ENCODE results near the gene ASCC3.
"Not testable (repeated sequence)": the region's sequence is repeated elsewhere in the genome, so short reads cannot be mapped to it uniquely, and the experiment has no call there.

The ASCC3 gene

GRCh38 chr6:100657678-100658330 lies 223.3 kb downstream of the ASCC3 start:
- DNase-seq = no peak

DNA sequence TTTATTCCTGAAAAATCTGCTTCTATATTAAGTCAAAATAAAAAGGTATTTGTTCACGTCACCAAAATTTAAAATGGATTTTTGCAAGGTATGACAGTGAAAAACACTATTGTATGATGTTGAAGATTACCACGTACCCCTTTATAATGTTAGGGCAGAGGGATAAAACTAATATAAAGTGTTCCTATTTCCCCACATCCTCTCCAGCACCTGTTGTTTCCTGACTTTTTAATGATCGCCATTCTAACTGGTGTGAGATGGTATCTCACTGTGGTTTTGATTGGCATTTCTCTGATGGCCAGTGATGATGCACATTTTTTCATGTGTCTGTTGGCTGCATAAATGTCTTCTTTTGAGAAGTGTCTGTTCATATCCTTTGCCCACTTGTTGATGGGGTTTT lies 240.0 kb downstream of the ASCC3 start:
- not testable (repeated sequence) for DNase-seq

DNA sequence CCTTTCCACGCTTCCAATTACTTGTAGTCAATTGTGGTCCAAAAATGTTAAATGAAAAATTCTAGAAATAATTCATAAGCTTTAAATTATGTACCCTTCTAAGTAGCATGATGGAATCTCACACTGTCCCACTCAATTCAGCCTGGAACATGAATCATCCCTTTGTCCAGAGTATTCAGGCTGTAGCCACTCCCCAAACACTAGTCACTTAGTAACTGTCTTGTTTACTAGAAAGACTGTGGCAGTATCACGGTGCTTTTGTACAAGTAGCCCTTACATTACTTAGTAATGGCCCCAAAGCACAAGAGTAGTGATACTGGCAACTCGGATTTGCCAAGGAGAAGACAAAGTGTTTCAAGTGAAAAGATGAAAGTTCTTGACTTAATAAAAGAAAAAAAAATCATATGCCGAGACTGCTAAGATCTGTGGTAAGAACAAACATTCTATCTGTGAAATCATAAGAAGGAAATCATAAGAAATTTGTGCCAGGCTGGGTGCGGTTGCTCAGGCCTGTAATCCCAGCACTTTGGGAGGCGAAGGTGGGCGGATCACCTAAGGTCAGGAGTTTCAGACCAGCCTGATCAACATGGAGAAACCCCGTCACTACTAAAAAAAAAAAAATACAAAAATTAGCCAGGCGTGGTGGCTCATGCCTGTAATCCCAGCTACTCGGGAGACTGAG lies 247.9 kb downstream of the ASCC3 start:
- peak; percentile 75 for DNase-seq

DNA sequence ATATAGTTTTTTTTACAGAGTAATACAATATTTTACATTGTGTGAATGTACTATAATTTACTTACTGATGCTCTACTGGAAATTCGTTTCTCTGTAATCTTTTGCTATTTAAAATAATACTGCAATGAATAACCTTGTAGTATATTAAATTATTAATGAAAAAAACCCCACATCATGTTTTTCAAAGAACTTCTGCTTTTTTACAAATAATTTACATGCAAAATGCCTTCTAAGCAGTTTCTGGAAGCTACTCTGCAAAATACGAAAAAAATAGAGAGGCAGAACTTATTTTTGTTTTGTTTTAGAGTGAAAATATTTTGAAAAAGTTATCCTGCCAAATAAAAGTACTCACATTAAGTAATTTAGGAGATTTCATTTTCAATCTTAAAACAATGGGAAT lies 250.6 kb downstream of the ASCC3 start:
- no peak for DNase-seq

DNA sequence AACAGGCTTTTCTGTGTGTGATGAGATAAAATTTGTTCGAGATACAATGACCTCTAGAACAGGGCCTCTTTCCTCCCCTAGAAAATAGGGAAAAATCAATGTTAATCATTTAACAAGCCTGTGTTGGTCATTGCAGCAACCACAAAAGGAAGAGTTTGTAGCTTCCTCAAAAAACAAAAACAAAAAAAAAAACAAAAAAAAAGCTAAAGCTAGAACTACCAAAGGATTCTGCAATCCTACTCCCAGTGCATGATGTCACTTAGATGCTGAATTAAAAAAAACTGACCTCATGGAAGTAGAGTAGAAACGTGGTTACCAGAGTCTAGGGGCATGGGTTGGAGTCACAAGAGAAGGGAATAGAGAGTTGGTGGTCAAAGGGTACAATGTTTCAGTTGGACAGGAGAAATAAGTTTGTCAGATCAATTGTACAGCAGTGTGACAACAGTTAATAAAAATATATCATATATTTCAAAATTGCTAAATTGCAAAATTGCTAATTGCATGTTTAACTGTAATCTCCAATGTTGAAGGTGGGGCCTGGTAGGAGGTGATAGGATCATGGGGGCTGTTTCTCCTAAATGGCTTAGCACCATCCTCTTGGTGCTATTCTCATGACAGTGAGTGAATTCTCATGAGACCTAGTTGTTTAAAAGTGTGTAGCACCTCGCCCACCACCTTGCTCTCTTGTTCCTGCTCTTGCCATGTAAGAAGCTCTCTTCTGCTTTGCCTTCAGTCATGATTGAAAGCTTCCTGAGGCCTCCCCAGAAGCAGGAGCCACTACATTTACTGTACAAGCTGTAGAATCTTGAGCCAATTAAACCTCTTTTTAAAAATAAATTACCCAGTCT lies 253.0 kb downstream of the ASCC3 start:
- DNase-seq = no peak

DNA sequence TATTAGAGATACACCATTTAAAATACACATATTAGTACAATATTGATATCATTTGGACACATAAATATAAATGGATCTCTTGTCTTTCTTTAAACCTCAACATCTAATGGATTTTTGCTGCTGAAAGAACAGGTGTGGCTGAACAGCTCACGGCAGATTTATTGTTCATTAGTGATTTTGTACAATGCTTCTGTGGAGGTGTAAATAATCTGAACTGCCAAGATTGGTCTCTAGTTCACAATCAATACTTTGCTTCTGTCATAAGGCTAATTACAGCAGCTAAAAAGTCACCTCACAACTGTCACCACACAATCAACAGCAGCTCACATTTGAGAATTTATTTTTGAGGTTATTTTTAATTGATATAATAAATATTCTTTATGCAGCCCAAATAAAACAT lies 254.4 kb downstream of the ASCC3 start:
- DNase-seq = no peak

DNA sequence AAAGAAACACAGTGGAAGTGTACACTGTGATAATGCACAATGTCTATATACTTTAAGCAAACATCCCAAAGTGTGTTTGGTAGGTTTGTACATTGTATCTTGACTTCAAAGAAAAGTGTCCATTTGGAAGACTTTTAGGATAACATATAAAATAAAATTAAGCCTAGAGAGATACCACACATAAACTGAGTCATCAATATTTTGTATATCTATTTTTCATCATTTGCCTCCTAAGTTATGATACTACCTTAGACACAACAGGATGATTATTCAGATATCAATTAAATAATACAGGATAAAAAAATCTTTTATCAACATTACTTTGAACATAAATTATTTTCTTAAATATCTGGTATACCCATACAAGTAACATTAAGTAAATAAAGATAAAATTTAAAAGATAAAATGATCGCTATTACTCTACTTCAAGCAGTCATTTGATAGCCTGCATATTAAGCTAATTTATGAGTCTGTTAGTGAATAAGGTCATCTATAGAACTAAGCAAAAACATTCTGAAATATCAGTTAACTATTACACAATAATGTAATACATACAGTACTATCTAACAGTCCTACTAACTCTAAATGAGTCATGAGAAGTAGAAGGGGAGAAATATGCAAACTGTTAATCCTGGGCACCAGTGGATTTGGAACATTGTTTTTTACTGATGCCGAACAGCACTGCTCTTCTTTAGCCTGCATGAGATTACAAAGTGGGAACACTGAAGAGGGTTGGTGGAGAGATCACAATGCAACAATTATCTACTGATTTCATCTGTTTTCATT lies 258.0 kb downstream of the ASCC3 start:
- DNase-seq = no peak

GRCh38 chr6:100620085-100620840 lies 260.9 kb downstream of the ASCC3 start:
- DNase-seq = no peak

DNA sequence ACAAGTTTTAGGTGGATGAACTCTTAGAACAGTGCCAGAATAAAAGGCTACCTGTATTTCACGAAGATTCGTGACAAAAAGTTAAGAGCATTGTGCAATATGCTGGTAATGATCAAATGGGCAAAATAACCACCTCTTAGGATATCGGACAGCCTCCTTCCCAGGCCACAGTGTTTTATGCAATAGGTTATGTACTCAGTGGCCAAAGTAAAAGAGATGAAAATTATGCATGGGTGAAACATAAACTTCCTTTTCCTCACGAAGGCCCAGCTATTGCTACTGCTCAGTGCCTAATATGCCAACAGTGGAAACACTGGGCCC lies 262.8 kb downstream of the ASCC3 start:
- no peak for DNase-seq

DNA sequence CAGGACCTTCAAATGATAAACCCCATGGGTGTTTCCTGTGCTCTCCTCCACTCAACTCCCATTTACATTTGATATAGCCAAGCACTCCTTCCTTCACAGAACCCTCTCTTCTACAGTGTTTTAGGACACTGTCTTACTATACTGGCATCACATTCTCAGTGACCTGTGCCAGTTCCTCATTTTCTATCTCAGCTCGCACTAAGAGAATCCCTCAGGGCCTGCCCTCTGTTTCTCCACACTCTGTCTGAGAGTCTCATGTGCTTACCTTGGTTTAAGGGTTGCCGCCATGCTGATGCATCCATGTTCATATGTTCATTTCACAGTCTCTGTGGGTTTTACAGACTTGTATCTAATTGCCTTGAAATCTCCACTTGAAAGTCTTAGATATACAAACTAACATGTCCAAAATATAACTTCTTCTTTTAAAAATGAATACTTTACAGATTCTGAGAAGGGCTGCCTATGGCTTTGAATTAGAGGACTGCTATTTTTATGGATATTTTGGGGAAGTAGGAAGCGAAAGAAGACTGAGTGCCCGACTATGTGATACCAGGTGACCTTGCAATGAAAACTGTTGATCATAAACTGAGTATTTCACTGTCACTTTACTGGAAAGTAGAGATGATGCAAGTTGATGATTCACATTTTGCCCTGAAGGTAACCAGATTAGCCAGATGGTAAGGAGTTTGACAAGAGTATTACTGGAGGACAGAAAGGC lies 263.3 kb downstream of the ASCC3 start:
- no peak for DNase-seq

GRCh38 chr6:100614933-100615332 lies 266.2 kb downstream of the ASCC3 start:
- no peak for DNase-seq

- no peak for DNase-seq
Observed at GRCh38 chr6:100614386-100614785, 266.7 kb downstream of the ASCC3 start.

DNA sequence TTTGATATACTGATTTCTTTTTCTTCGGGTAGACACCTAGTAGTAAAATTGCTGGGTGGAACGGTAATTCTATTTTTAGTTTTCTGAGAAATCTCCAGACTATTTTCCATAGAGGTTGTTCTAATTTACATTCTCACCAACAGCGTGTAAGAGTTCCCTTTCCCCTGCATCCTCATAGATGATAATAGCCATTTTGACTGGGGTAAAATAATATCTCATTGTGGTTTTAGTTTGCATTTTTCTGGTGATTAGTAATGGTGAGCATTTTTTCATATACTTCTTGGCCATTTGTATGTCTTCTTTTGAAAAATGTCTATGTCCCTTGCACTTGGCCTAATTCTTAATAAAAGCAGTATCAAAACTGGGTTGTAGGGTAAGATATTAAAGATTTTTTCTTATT lies 267.5 kb downstream of the ASCC3 start:
- DNase-seq = no peak

- no peak for DNase-seq
Observed at GRCh38 chr6:100612094-100612493, 269.0 kb downstream of the ASCC3 start.

DNA sequence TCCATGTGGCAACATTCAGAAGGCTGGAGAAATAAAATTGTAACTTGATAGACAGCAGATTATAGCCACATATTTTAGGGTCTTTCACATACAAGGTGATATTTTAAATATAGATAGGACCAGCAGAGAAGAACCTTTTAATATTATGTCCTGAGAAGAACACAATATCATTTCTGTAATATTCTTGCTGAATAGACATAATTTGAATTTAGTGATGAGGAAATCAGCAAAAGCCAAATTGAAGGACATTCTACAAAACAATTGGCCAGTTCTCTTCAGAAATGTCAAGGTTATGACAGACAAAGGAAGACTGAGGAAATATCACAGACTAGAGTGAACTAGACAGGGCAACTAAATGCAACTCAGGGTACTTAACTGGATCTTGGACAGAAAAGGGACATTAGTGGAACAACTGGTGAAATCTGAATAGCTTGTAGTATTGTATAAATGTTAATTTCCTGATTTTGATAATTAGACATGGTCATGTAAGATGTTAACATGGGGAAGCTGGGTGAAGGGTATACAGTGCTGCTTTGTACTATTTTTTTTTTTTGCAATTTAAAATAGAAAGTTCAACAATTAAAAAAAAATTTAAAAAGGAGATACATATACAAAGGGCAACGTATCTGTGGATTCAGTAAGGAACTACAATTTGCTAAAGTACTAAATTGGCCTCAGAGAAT lies 281.9 kb downstream of the ASCC3 start:
- no peak for DNase-seq

DNA sequence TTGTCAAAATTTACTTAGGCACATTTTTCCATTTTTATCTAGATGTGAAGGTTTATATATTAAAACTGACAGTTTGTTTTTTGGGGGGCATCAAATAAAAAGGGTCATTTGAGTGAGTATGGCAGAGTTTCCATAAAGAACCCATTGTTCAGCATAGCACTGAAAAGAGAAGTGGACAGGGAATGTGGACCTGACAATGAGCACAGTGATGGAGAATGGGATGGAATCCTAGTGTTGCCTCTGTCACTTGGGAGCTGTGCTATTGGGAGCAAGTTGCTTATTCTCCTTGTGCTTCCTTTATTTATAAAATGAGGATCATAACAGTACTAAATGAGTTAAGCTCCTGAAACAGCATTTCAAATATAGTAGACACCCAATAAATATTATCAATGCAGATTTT lies 285.7 kb downstream of the ASCC3 start:
- no peak for DNase-seq

DNA sequence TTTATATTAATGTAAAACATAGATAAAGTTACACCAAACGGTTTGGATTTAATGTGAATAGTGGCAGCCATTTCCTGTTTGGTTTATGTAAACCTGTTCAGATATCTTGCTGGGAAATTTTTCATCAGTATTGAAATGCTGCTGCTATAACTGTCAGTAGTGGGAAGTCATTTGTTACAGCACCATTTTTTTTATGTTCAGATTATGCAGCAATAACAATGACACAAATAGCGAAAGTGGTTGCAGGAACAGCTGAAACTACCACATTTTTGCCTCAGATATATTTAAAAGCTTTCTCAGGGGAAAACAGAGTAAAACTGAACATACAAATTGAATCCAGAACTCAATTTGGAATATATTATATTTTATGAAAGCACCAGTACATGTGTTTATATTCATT lies 287.6 kb downstream of the ASCC3 start:
- no peak for DNase-seq

DNA sequence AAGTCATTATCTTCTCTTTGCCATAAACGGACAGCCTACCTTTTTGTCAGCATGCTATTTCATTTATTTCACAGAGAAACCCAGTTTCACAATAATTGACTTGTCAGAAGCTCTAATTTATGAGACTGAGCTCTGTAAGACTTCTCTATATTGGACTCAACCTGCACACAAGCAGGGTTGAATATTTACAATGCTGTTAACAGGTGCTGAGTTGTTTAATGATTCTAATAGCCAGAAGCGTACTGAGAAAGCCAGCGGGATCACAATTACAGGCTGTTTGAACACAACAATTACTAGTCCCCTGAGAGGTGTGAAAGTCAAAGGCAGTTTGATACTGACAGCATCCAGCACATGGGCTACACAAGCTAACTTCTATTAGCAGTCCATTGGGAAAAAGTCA lies 288.2 kb downstream of the ASCC3 start:
- no peak for DNase-seq

- no peak for DNase-seq
Observed at GRCh38 chr6:100577425-100577824, 303.7 kb downstream of the ASCC3 start.

DNA sequence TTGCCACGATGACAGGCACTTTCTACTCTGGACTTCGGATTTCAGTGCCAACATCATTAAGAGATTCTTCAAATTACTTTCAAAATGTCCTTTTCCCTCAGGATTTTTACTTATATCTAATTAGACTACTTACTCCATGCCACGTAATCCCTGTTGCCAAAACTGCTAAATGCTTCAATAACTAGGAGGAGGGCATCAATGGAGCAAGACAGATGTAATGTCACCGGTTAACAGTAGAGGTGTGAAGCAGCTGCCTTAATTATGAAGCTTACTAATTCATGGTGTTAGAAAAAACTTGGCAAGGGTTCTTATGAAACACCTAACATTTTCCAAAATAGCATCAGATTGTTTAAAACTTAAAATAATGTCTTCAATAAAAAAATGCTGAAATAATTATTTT lies 305.2 kb downstream of the ASCC3 start:
- DNase-seq = no peak

GRCh38 chr6:100574836-100575235 lies 306.3 kb downstream of the ASCC3 start:
- no peak for DNase-seq
